Measurements from ENCODE around the gene PPM1B. TPM values are rescaled to one million over a fixed set of nuclear protein-coding genes. Genes with fewer than 3 reads are reported as not detected.
A peak's percentile ranks its signal among the peaks of the same experiment; 100 is the strongest.

PPM1B gene
- total and polyA plus RNA-seq, 2 of the 13 experiments (the other 11 are each of a cell fraction or from before 2014, with no cell fraction given), result 24.4 to 25.0 TPM

GRCh38 chr2:44167908-44168680, 581 bp upstream of the PPM1B start (continued):
- TF ChIP-seq ZNF800 (CRISPR knock-in tag; IDR thresholded peaks at IDR 0.05) (0 out of 2 replicates have a peak, but pooled peaks have one; percentile 34), MYNN (CRISPR knock-in tag; IDR thresholded peaks at IDR 0.05; ENCODE audit: low read depth) (0 out of 2 replicates have a peak, but pooled peaks have one; percentile 59), YEATS2 (CRISPR knock-in tag; IDR thresholded peaks at IDR 0.05; ENCODE audit: borderline replicate concordance) (peak; percentile 92; the same call in 1 of the 2 replicates), FOXO1 (CRISPR knock-in tag; IDR thresholded peaks at IDR 0.05) (peak; percentile 40), RORA (CRISPR knock-in tag; IDR thresholded peaks at IDR 0.05) (no peak), AGO1 (IDR thresholded peaks at IDR 0.05; ENCODE audit: low read depth, low read length, poor library complexity, severe bottlenecking) (no peak), ZNF251 (CRISPR knock-in tag; IDR thresholded peaks at IDR 0.05) (no peak), ZNF563 (CRISPR knock-in tag; IDR thresholded peaks at IDR 0.05) (peak; percentile 71; the same call in 1 of the 2 replicates), DDIT3 (CRISPR knock-in tag; IDR thresholded peaks at IDR 0.05) (no peak), ZNF136 (CRISPR knock-in tag; IDR thresholded peaks at IDR 0.05; ENCODE audit: low read depth) (no peak), NFIC (IDR thresholded peaks at IDR 0.05; ENCODE audit: low read length) (peak; percentile 51; the same call in 1 of the 2 replicates), HMGXB3 (CRISPR knock-in tag; IDR thresholded peaks at IDR 0.05; ENCODE audit: borderline replicate concordance) (peak; percentile 82), KAT2B (IDR thresholded peaks at IDR 0.05; ENCODE audit: borderline replicate concordance, low read depth, low read length) (no peak), MNT (IDR thresholded peaks at IDR 0.05) (peak; percentile 30; the same call in 1 of the 2 replicates), TMF1 (CRISPR knock-in tag; IDR thresholded peaks at IDR 0.05; ENCODE audit: low read depth) (no peak), ZNF616 (CRISPR knock-in tag; IDR thresholded peaks at IDR 0.05; ENCODE audit: low read depth) (no peak), PLSCR1 (CRISPR knock-in tag; IDR thresholded peaks at IDR 0.05; ENCODE audit: borderline replicate concordance) (no peak; the same call in 1 of the 2 replicates)
